NOMO-1 treated with DMSO at 0.1 percent for 48 hours (cell line): ENCODE measurements around the gene GFOD2.
"Not testable (repeated sequence)": the region's sequence is repeated elsewhere in the genome, so short reads cannot be mapped to it uniquely, and the experiment has no call there.

Source experiments
- DNase-seq: peaks from one replicate; lab custom pipeline; 2025; ENCODE audit not compliant: unreplicated experiment; lab: John Stamatoyannopoulos, UW

GFOD2 gene

GRCh38 chr16:67707210-67707609 lies 11.9 kb downstream of the GFOD2 start:
- DNase-seq = no peak

- DNase-seq = no peak
These were observed 15.0 kb downstream of the GFOD2 start for GRCh38 chr16:67704110-67704509.

GRCh38 chr16:67703626-67704025 lies 15.5 kb downstream of the GFOD2 start:
- DNase-seq = no peak

- no peak for DNase-seq
These were observed 17.0 kb downstream of the GFOD2 start for GRCh38 chr16:67702130-67702529.

- DNase-seq = no peak
These were observed 17.7 kb downstream of the GFOD2 start for GRCh38 chr16:67701420-67701819.

- DNase-seq = no peak
These were observed 19.9 kb downstream of the GFOD2 start for GRCh38 chr16:67699265-67699664.

- DNase-seq = peak; percentile 7
These were observed 21.5 kb downstream of the GFOD2 start for GRCh38 chr16:67697422-67698185.

GRCh38 chr16:67694611-67695010 lies 24.5 kb downstream of the GFOD2 start:
- DNase-seq = no peak

- DNase-seq = not testable (repeated sequence)
These were observed 25.4 kb downstream of the GFOD2 start for GRCh38 chr16:67693517-67694285.

GRCh38 chr16:67685388-67686112 lies 33.6 kb downstream of the GFOD2 start:
- DNase-seq = no peak

- no peak for DNase-seq
These were observed 35.3 kb downstream of the GFOD2 start for GRCh38 chr16:67683767-67684166.

- no peak for DNase-seq
These were observed 38.9 kb downstream of the GFOD2 start for GRCh38 chr16:67679935-67680897.

- no peak for DNase-seq
These were observed 40.6 kb downstream of the GFOD2 start for GRCh38 chr16:67678354-67679023.

GRCh38 chr16:67677712-67678111 lies 41.4 kb downstream of the GFOD2 start:
- no peak for DNase-seq

- no peak for DNase-seq
These were observed 42.2 kb downstream of the GFOD2 start for GRCh38 chr16:67676939-67677338.

- no peak for DNase-seq
These were observed 42.6 kb downstream of the GFOD2 start for GRCh38 chr16:67676516-67676915.

- DNase-seq = no peak
These were observed 43.1 kb downstream of the GFOD2 start for GRCh38 chr16:67675999-67676398.

- DNase-seq = no peak
These were observed 43.6 kb downstream of the GFOD2 start for GRCh38 chr16:67675579-67675935.

- DNase-seq = no peak
These were observed 44.1 kb downstream of the GFOD2 start for GRCh38 chr16:67674851-67675578.
